Upper lobe of right lung (tissue), 1 donor: ENCODE results near the gene RNF175. TPM values are rescaled to one million over a fixed set of nuclear protein-coding genes. Genes with fewer than 3 reads are reported as not detected.

ENCODE experiments used
- ATAC-seq: fragments of 200-7000 bp; cut with Tn5 transposase; one replicate; pipeline ENCODE4 v1.9.1; 2020; ENCODE audit warnings: mild to moderate bottlenecking, moderate library complexity
- DNase-seq: peaks from one replicate; pipeline ENCODE4 v3.0.0-alpha.2; 2020
- H3K27ac ChIP-seq: fragments of 200-600 bp; one replicate; pipeline ENCODE4 v1.8.0; 2022
- H3K27me3 ChIP-seq: fragments of 200-600 bp; one replicate; pipeline ENCODE4 v1.8.0; 2022; ENCODE audit warnings: mild to moderate bottlenecking
- H3K36me3 ChIP-seq: fragments of 200-600 bp; one replicate; pipeline ENCODE4 v1.8.0; 2022
- H3K4me1 ChIP-seq: fragments of 200-600 bp; one replicate; pipeline ENCODE4 v1.8.0; 2022
- H3K4me3 ChIP-seq: fragments of 200-600 bp; one replicate; pipeline ENCODE4 v1.8.0; 2022; ENCODE audit warnings: mild to moderate bottlenecking
- H3K9me3 ChIP-seq: fragments of 200-600 bp; one replicate; pipeline ENCODE4 v1.8.0; 2022
- CTCF ChIP-seq: fragments of 200-600 bp; IDR thresholded peaks from one replicate; pipeline ENCODE4 v1.8.0; 2022; ENCODE audit warnings: antibody characterized with exemption
- intact Hi-C: fragments of 100-400 bp; cut with DNase I; formaldehyde crosslinking; loops from one replicate; pipeline ENCODE4 v1.11.0; 2022
- total RNA-seq: library from RNA; stranded (reverse); fragmentation: NEBNext Ultra II Directional; extraction: Animal tissue kit (Norgen Biotek cat#: 25700); gene quantifications from one replicate; pipeline ENCODE4 v1.2.1, GENCODE V29; 2021
- donor health status: DM: no; HTN: yes; CAD: no; lungs with severe emphysema.

RNF175 gene
- total RNA-seq, 1 donor from 2014 or later = not detected

- ATAC-seq = no peak
- Histone ChIP-seq H3K4me1 (no peaks in the 10 kb centered on the region), H3K36me3 (no peaks in the 10 kb centered on the region), H3K27ac (no peak overlapping the region), H3K9me3 (no peaks in the 10 kb centered on the region), H3K27me3 (no peaks in the 10 kb centered on the region), H3K4me3 (no peak overlapping the region)
- DNase-seq = no peak
- no peak for TF ChIP-seq CTCF
- intact Hi-C loops = no loop called here
Measured at GRCh38 chr4:153713866-153714646, 45.8 kb downstream of the RNF175 start.

GRCh38 chr4:153710681-153711080, 49.1 kb downstream of the RNF175 start:
- Histone ChIP-seq H3K9me3 (no peaks in the 10 kb centered on the region), H3K27me3 (no peaks in the 10 kb centered on the region), H3K27ac (no peak overlapping the region), H3K4me3 (no peak overlapping the region), H3K36me3 (no peaks in the 10 kb centered on the region), H3K4me1 (no peaks in the 10 kb centered on the region)
- intact Hi-C loops = no loop called here
- no peak for ATAC-seq
- no peak for TF ChIP-seq CTCF
- DNase-seq = no peak

GRCh38 chr4:153706519-153706918, 53.3 kb downstream of the RNF175 start:
- ATAC-seq (no peak), DNase-seq (no peak)
- Histone ChIP-seq H3K36me3 (no peaks in the 10 kb centered on the region), H3K27ac (no peak overlapping the region), H3K4me1 (no peaks in the 10 kb centered on the region), H3K4me3 (no peak overlapping the region), H3K27me3 (no peaks in the 10 kb centered on the region), H3K9me3 (no peaks in the 10 kb centered on the region)
- no peak for TF ChIP-seq CTCF
- intact Hi-C loops = no loop called here

GRCh38 chr4:153705743-153706468, 53.9 kb downstream of the RNF175 start:
- peak; percentile 51 for ATAC-seq
- Histone ChIP-seq H3K4me3 (no peak overlapping the region), H3K9me3 (no peaks in the 10 kb centered on the region), H3K36me3 (no peaks in the 10 kb centered on the region), H3K27me3 (no peaks in the 10 kb centered on the region), H3K27ac (no peak overlapping the region), H3K4me1 (no peaks in the 10 kb centered on the region)
- intact Hi-C loops = no loop called here
- no peak for TF ChIP-seq CTCF
- DNase-seq = no peak

- no peak overlapping the region for H3K4me3 ChIP-seq
- H3K27me3 ChIP-seq = no peaks in the 10 kb centered on the region
- ATAC-seq (no peak), DNase-seq (no peak)
- intact Hi-C loops = no loop called here
- H3K4me1 ChIP-seq = no peaks in the 10 kb centered on the region
- H3K27ac ChIP-seq = no peak overlapping the region
- no peaks in the 10 kb centered on the region for H3K36me3 ChIP-seq
- H3K9me3 ChIP-seq = no peaks in the 10 kb centered on the region
- no peak for TF ChIP-seq CTCF
Measured at GRCh38 chr4:153704522-153704921, 55.3 kb downstream of the RNF175 start.
